ENCODE data around the gene CCDC38. TPM values are rescaled to one million over a fixed set of nuclear protein-coding genes. Genes with fewer than 3 reads are reported as not detected.

The CCDC38 gene
- total RNA-seq = not detected

GRCh38 chr12:95942524-95943329, at the start of gene CCDC38:
TSS of gene CCDC38 (minus strand) at chr12:95942614. CDS start at chr12:95936509, 6,105 bp downstream.
- Histone ChIP-seq H3K4me1 (ENCODE audit: control insufficient read depth in 3 of 3, insufficient read depth in 3 of 3, low read length in 3 of 3) (peaks cover 6 to 9% (median 6%) of the 10 kb centered on the region in 3 donors), H3K9ac (ENCODE audit: low read depth in 1 of 3, low read length in 3 of 3) (peak within 1 kb of the TSS; percentile 77 to 88 (median 83)), H3K27ac (ENCODE audit: low read depth, low read length) (peak within 1 kb of the TSS; percentile 69), H3K9me3 (ENCODE audit: control insufficient read depth in 3 of 3, low read length in 3 of 3) (no peaks in the 10 kb centered on the region), H3K4me3 (ENCODE audit: low read length in 3 of 3) (peak within 1 kb of the TSS; percentile 92 to 97 (median 92)), H3K27me3 (ENCODE audit: control insufficient read depth in 3 of 3, insufficient read depth in 3 of 3, low read length in 3 of 3) (no peaks in the 10 kb centered on the region), H3K36me3 (ENCODE audit: control insufficient read depth in 3 of 3, insufficient read depth in 3 of 3, low read length in 3 of 3) (no peaks in the 10 kb centered on the region)

DNA sequence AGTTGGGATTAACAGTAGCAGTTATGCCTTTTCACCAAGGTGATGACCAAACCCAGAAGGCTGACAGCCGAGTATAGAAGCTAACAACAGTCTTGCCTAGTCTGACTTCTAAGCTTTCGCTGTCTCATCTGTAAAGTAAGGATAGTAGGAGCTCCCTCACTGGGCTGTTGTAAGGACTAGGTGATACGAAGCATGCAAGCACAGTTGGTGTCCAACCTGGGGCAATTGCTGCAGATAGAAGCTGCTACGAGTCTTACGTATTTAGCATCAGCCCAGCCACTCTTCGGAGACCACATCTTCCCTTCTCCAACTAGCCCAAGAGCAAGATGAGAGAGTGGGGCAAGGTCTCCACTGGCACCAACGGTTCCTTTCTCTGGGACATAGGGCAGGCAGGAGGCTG, 47.7 kb upstream of the CCDC38 start:
- H3K4me1 ChIP-seq (ENCODE audit: control insufficient read depth in 3 of 3, insufficient read depth in 3 of 3, low read length in 3 of 3) = no peaks in the 10 kb centered on the region
- H3K27ac ChIP-seq (ENCODE audit: low read depth, low read length) = no peak overlapping the region
- no peaks in the 10 kb centered on the region for H3K27me3 ChIP-seq (ENCODE audit: control insufficient read depth in 3 of 3, insufficient read depth in 3 of 3, low read length in 3 of 3)
- no peaks in the 10 kb centered on the region for H3K36me3 ChIP-seq (ENCODE audit: control insufficient read depth in 3 of 3, insufficient read depth in 3 of 3, low read length in 3 of 3)
- no peak overlapping the region for H3K4me3 ChIP-seq (ENCODE audit: low read length in 3 of 3)
- H3K9ac ChIP-seq (ENCODE audit: low read depth in 1 of 3, low read length in 3 of 3) = no peak overlapping the region
- H3K9me3 ChIP-seq (ENCODE audit: control insufficient read depth in 3 of 3, low read length in 3 of 3) = no peaks in the 10 kb centered on the region

DNA sequence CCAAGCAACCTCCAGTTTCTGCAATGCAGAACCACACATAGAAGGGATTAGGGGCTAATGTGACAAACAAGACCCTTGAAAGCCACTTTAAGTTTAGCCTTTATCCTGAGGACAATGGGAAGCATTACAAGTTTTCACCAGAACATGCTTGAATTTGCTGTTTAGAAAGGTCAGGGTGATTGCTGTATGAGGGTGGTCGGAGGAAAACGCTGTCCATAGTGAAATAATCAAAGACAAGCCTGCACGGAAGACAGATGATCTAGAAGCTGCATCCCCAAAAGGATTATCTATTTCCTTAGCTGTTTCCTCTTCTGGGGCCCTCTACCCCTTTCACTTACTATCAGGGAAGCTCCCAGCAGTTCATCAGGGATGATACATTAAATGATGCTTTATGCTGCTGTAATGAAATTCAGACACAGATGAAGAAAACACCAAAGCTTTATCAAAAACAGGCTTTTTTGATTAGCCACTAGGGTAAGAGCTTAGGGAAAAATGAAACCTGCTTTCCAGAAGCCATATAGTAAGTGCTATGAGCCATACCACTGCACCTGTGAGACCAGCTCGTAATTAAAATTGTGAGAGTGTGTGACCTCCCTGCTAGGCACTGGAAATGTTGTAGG, 47.2 kb upstream of the CCDC38 start:
- Histone ChIP-seq H3K9me3 (ENCODE audit: control insufficient read depth in 3 of 3, low read length in 3 of 3) (no peaks in the 10 kb centered on the region), H3K4me3 (ENCODE audit: low read length in 3 of 3) (no peak overlapping the region), H3K36me3 (ENCODE audit: control insufficient read depth in 3 of 3, insufficient read depth in 3 of 3, low read length in 3 of 3) (no peaks in the 10 kb centered on the region), H3K27me3 (ENCODE audit: control insufficient read depth in 3 of 3, insufficient read depth in 3 of 3, low read length in 3 of 3) (no peaks in the 10 kb centered on the region), H3K9ac (ENCODE audit: low read depth in 1 of 3, low read length in 3 of 3) (no peak overlapping the region), H3K27ac (ENCODE audit: low read depth, low read length) (no peak overlapping the region), H3K4me1 (ENCODE audit: control insufficient read depth in 3 of 3, insufficient read depth in 3 of 3, low read length in 3 of 3) (no peaks in the 10 kb centered on the region)

- Histone ChIP-seq H3K27me3 (ENCODE audit: control insufficient read depth in 3 of 3, insufficient read depth in 3 of 3, low read length in 3 of 3) (no peaks in the 10 kb centered on the region), H3K36me3 (ENCODE audit: control insufficient read depth in 3 of 3, insufficient read depth in 3 of 3, low read length in 3 of 3) (no peaks in the 10 kb centered on the region), H3K4me1 (ENCODE audit: control insufficient read depth in 3 of 3, insufficient read depth in 3 of 3, low read length in 3 of 3) (no peaks in the 10 kb centered on the region)
These were observed 46.3 kb upstream of the CCDC38 start for GRCh38 chr12:95988506-95989275.

GRCh38 chr12:95986635-95987570, 44.5 kb upstream of the CCDC38 start:
- no peaks in the 10 kb centered on the region for H3K36me3 ChIP-seq (ENCODE audit: control insufficient read depth in 3 of 3, insufficient read depth in 3 of 3, low read length in 3 of 3)
- no peaks in the 10 kb centered on the region for H3K9me3 ChIP-seq (ENCODE audit: control insufficient read depth in 3 of 3, low read length in 3 of 3)
- H3K27me3 ChIP-seq (ENCODE audit: control insufficient read depth in 3 of 3, insufficient read depth in 3 of 3, low read length in 3 of 3) = no peaks in the 10 kb centered on the region
- no peak overlapping the region for H3K9ac ChIP-seq (ENCODE audit: low read depth in 1 of 3, low read length in 3 of 3)
- H3K4me3 ChIP-seq (ENCODE audit: low read length in 3 of 3) = no peak overlapping the region
- no peaks in the 10 kb centered on the region for H3K4me1 ChIP-seq (ENCODE audit: control insufficient read depth in 3 of 3, insufficient read depth in 3 of 3, low read length in 3 of 3)
- H3K27ac ChIP-seq (ENCODE audit: low read depth, low read length) = no peak overlapping the region

More at GRCh38 chr12:95988506-95989275, 46.3 kb upstream of the CCDC38 start:
- no peak overlapping the region for H3K4me3 ChIP-seq (ENCODE audit: low read length in 3 of 3)
- H3K9me3 ChIP-seq (ENCODE audit: control insufficient read depth in 3 of 3, low read length in 3 of 3) = no peaks in the 10 kb centered on the region
- no peak overlapping the region for H3K27ac ChIP-seq (ENCODE audit: low read depth, low read length)
- H3K9ac ChIP-seq (ENCODE audit: low read depth in 1 of 3, low read length in 3 of 3) = no peak overlapping the region

DNA sequence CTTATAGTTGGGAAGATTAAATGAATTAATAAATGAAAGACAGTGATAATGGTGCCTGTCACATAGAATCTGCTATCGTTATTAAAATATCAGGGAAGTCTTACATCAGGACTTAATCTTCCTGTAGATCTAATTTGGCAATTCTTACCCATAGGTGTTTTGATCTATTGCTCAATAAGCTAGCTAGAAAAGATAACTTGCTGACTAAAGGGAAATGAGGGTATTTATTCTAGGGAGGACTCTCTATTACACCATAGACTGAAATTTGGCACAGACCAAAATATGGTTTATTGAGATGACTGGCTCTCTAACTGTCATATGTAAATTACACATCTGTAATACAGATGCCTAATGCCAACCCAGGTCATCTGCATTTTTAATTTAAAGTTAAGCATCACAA, 42.3 kb upstream of the CCDC38 start:
- H3K9me3 ChIP-seq (ENCODE audit: control insufficient read depth in 3 of 3, low read length in 3 of 3) = no peaks in the 10 kb centered on the region
- no peak overlapping the region for H3K4me3 ChIP-seq (ENCODE audit: low read length in 3 of 3)
- H3K4me1 ChIP-seq (ENCODE audit: control insufficient read depth in 3 of 3, insufficient read depth in 3 of 3, low read length in 3 of 3) = no peaks in the 10 kb centered on the region

DNA sequence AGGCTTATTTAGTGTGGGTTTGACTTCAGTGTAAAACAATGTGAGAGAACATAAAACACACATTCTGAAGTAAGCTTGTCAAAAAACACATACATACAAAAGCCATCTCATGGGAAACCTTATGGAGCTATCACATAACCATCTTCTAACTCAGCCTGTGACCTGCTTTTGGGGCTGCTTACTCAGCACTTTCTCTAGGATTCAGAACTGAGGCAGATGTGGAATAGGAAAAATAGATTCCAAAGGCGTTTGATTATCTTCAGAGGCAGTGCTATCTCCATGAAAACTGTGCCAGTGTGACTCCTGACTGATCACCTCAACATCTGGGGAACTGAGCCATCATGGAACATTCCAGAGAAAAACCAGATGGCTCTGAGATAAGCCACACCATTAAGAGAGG, 40.2 kb upstream of the CCDC38 start:
- no peaks in the 10 kb centered on the region for H3K9me3 ChIP-seq (ENCODE audit: control insufficient read depth in 3 of 3, low read length in 3 of 3)
- no peaks in the 10 kb centered on the region for H3K4me1 ChIP-seq (ENCODE audit: control insufficient read depth in 3 of 3, insufficient read depth in 3 of 3, low read length in 3 of 3)
- no peaks in the 10 kb centered on the region for H3K27me3 ChIP-seq (ENCODE audit: control insufficient read depth in 3 of 3, insufficient read depth in 3 of 3, low read length in 3 of 3)
- H3K36me3 ChIP-seq (ENCODE audit: control insufficient read depth in 3 of 3, insufficient read depth in 3 of 3, low read length in 3 of 3) = no peaks in the 10 kb centered on the region
- no peak overlapping the region for H3K4me3 ChIP-seq (ENCODE audit: low read length in 3 of 3)
- H3K27ac ChIP-seq (ENCODE audit: low read depth, low read length) = no peak overlapping the region
- H3K9ac ChIP-seq (ENCODE audit: low read depth in 1 of 3, low read length in 3 of 3) = no peak overlapping the region

More for the DNA sequence above, 42.3 kb upstream of the CCDC38 start:
- H3K36me3 ChIP-seq (ENCODE audit: control insufficient read depth in 3 of 3, insufficient read depth in 3 of 3, low read length in 3 of 3) = no peaks in the 10 kb centered on the region
- H3K9ac ChIP-seq (ENCODE audit: low read depth in 1 of 3, low read length in 3 of 3) = no peak overlapping the region
- no peak overlapping the region for H3K27ac ChIP-seq (ENCODE audit: low read depth, low read length)
- no peaks in the 10 kb centered on the region for H3K27me3 ChIP-seq (ENCODE audit: control insufficient read depth in 3 of 3, insufficient read depth in 3 of 3, low read length in 3 of 3)

GRCh38 chr12:95980437-95980836, 38.0 kb upstream of the CCDC38 start:
- H3K9me3 ChIP-seq (ENCODE audit: control insufficient read depth in 3 of 3, low read length in 3 of 3) = no peaks in the 10 kb centered on the region
- H3K4me1 ChIP-seq (ENCODE audit: control insufficient read depth in 3 of 3, insufficient read depth in 3 of 3, low read length in 3 of 3) = no peaks in the 10 kb centered on the region
- H3K9ac ChIP-seq (ENCODE audit: low read depth in 1 of 3, low read length in 3 of 3) = no peak overlapping the region
- H3K4me3 ChIP-seq (ENCODE audit: low read length in 3 of 3) = no peak overlapping the region
- no peaks in the 10 kb centered on the region for H3K27me3 ChIP-seq (ENCODE audit: control insufficient read depth in 3 of 3, insufficient read depth in 3 of 3, low read length in 3 of 3)
- H3K27ac ChIP-seq (ENCODE audit: low read depth, low read length) = no peak overlapping the region
- no peaks in the 10 kb centered on the region for H3K36me3 ChIP-seq (ENCODE audit: control insufficient read depth in 3 of 3, insufficient read depth in 3 of 3, low read length in 3 of 3)

DNA sequence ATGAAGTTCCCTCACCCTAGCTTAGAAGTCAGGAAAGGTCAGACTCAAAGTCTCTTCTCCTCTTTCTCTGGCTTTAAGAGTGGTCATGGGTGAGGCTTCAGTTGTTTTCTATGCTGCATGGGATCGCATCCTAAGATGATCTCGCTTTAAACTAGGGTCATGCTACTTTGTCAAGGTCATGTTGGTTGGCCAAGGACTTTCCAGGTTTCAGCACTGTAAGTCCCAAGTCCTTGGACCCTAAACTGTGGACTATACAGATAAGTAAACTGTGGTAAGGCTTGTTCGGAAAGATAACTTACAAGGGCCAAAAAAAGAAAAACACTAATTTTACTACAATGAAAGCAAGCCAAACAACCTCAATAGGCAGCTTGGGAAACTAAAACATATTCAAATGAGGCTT, 36.4 kb upstream of the CCDC38 start:
- Histone ChIP-seq H3K4me1 (ENCODE audit: control insufficient read depth in 3 of 3, insufficient read depth in 3 of 3, low read length in 3 of 3) (no peaks in the 10 kb centered on the region), H3K9me3 (ENCODE audit: control insufficient read depth in 3 of 3, low read length in 3 of 3) (no peaks in the 10 kb centered on the region), H3K4me3 (ENCODE audit: low read length in 3 of 3) (no peak overlapping the region), H3K27me3 (ENCODE audit: control insufficient read depth in 3 of 3, insufficient read depth in 3 of 3, low read length in 3 of 3) (no peaks in the 10 kb centered on the region), H3K9ac (ENCODE audit: low read depth in 1 of 3, low read length in 3 of 3) (no peak overlapping the region), H3K36me3 (ENCODE audit: control insufficient read depth in 3 of 3, insufficient read depth in 3 of 3, low read length in 3 of 3) (no peaks in the 10 kb centered on the region), H3K27ac (ENCODE audit: low read depth, low read length) (no peak overlapping the region)

All from skeletal muscle tissue (tissue), 4 donors.